ENCODE measurements around the gene HENMT1. TPM values are rescaled to one million over a fixed set of nuclear protein-coding genes. Genes with fewer than 3 reads are reported as not detected.

HENMT1 gene
- polyA plus RNA-seq, 2 of the 4 experiments (the other 2 are of a cell fraction) = 8.1 to 9.7 TPM

DNA sequence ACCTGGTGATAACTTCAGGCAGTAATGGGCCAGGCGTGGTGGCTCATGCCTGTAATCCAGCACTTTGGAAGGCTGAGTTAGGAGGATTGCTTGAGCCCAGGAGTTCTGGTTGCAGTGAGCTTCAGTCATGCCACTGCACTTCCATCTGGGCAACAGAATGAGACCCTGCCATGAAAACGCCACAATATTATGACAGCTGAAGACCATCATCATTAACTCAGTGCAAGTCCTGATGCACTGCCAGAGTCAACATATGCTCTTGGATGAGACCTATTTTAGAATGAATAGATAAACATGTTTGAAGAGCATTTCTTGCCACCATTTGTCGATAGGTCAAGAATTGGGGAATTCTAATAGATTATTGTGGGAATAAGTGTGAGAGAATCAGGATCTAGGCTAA is 26.4 kb downstream of the HENMT1 start:
- ATAC-seq (no peak), DNase-seq (ENCODE audit: low read depth in 1 of 2, low spot score in 1 of 2) (no peak), FAIRE-seq (no peak)
- TF ChIP-seq, protein P1, sequence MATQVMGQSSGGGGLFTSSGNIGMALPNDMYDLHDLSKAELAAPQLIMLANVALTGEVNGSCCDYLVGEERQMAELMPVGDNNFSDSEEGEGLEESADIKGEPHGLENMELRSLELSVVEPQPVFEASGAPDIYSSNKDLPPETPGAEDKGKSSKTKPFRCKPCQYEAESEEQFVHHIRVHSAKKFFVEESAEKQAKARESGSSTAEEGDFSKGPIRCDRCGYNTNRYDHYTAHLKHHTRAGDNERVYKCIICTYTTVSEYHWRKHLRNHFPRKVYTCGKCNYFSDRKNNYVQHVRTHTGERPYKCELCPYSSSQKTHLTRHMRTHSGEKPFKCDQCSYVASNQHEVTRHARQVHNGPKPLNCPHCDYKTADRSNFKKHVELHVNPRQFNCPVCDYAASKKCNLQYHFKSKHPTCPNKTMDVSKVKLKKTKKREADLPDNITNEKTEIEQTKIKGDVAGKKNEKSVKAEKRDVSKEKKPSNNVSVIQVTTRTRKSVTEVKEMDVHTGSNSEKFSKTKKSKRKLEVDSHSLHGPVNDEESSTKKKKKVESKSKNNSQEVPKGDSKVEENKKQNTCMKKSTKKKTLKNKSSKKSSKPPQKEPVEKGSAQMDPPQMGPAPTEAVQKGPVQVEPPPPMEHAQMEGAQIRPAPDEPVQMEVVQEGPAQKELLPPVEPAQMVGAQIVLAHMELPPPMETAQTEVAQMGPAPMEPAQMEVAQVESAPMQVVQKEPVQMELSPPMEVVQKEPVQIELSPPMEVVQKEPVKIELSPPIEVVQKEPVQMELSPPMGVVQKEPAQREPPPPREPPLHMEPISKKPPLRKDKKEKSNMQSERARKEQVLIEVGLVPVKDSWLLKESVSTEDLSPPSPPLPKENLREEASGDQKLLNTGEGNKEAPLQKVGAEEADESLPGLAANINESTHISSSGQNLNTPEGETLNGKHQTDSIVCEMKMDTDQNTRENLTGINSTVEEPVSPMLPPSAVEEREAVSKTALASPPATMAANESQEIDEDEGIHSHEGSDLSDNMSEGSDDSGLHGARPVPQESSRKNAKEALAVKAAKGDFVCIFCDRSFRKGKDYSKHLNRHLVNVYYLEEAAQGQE (IDR thresholded peaks at IDR 0.05) = no peak
- no peak for TF ChIP-seq SMC3 (IDR thresholded peaks at IDR 0.05)
- TF ChIP-seq TP53 (CRISPR knock-in tag; IDR thresholded peaks at IDR 0.05) = no peak
- no peak for TF ChIP-seq ZFP36 (IDR thresholded peaks at IDR 0.05; ENCODE audit: borderline replicate concordance, partially characterized antibody)
- no peak for TF ChIP-seq MAFK (IDR thresholded peaks at IDR 0.05; ENCODE audit: partially characterized antibody)
- TF ChIP-seq, protein P2, sequence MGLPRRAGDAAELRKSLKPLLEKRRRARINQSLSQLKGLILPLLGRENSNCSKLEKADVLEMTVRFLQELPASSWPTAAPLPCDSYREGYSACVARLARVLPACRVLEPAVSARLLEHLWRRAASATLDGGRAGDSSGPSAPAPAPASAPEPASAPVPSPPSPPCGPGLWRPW (IDR thresholded peaks at IDR 0.05) = no peak
- TF ChIP-seq RFX5 (IDR thresholded peaks at IDR 0.05) = no peak
- no peak for TF ChIP-seq KDM5A (IDR thresholded peaks at IDR 0.05)
- Histone ChIP-seq H3K4me3 (no peak overlapping the region), H3K27ac (no peak overlapping the region), H3K9me3 (no peaks in the 10 kb centered on the region), H3K4me2 (no peak overlapping the region), H3K4me1 (no peaks in the 10 kb centered on the region)
- ChIA-PET CTCF (no interaction called here), POLR2A (no interaction called here)
- WGBS (ENCODE audit: missing lambda C conversion rate) = 94% methylated on average over 3 of the region's 3 CpGs

DNA sequence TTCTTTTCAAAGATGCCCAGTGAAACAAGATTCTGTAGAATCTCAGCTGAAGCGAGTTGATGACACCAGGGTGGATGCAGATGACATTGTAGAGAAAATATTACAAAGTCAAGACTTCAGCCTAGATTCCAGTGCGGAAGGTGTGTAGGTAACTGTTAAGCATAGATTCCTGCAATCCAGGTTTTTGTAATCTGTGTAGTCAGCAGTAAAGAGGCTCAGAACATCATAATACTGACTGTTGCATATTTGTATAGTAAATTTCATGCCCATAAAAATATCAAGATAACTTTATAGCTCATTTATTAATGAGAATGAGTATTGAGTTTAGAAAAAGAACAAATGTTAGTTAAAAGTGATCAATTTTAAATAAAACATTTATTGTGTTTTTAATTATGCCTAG is 32.2 kb downstream of the HENMT1 start:
- no peak overlapping the region for H3K27ac ChIP-seq
- FAIRE-seq = no peak
- CTCF ChIA-PET = interaction anchor here (0.9 to 1.8 kb wide), 2 partner anchors 14 to 15 kb away, joined by 3 to 5 read pairs; no protein-coding TSS in a partner anchor
- WGBS (ENCODE audit: missing lambda C conversion rate) = 94% methylated on average over 2 of the region's 2 CpGs
- no peak overlapping the region for H3K4me3 ChIP-seq
- POLR2A ChIA-PET = no interaction called here
- TF ChIP-seq MAFK (IDR thresholded peaks at IDR 0.05; ENCODE audit: partially characterized antibody) (no peak), CBX2 (IDR thresholded peaks at IDR 0.05; ENCODE audit: borderline replicate concordance, low read depth) (no peak), FOXS1 (CRISPR knock-in tag; IDR thresholded peaks at IDR 0.05) (no peak), TFCP2L1 (CRISPR knock-in tag; IDR thresholded peaks at IDR 0.05) (no peak), SREBF2 (IDR thresholded peaks at IDR 0.05) (no peak), FOSL2 (IDR thresholded peaks at IDR 0.05) (no peak), FOSL2 (CRISPR knock-in tag; IDR thresholded peaks at IDR 0.05) (no peak), RFX5 (IDR thresholded peaks at IDR 0.05) (no peak), SMC3 (IDR thresholded peaks at IDR 0.05) (no peak), FOSB (CRISPR knock-in tag; IDR thresholded peaks at IDR 0.05) (no peak), NFE2L2 (conservative IDR thresholded peaks at IDR 0.05; ENCODE audit: low read length) (no peak), BHLHE40 (IDR thresholded peaks at IDR 0.05; ENCODE audit: low read depth, low read length) (no peak), HDAC2 (IDR thresholded peaks at IDR 0.05) (no peak), HOXB13 (CRISPR knock-in tag; IDR thresholded peaks at IDR 0.05; ENCODE audit: low read depth) (no peak), CHD4 (IDR thresholded peaks at IDR 0.05; ENCODE audit: borderline replicate concordance) (no peak), NPAS2 (CRISPR knock-in tag; IDR thresholded peaks at IDR 0.05; ENCODE audit: borderline replicate concordance) (no peak)
- TF ChIP-seq, protein P3, sequence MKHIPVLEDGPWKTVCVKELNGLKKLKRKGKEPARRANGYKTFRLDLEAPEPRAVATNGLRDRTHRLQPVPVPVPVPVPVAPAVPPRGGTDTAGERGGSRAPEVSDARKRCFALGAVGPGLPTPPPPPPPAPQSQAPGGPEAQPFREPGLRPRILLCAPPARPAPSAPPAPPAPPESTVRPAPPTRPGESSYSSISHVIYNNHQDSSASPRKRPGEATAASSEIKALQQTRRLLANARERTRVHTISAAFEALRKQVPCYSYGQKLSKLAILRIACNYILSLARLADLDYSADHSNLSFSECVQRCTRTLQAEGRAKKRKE (CRISPR knock-in tag; IDR thresholded peaks at IDR 0.05; ENCODE audit: low read depth) = no peak
- TF ChIP-seq, protein P4, sequence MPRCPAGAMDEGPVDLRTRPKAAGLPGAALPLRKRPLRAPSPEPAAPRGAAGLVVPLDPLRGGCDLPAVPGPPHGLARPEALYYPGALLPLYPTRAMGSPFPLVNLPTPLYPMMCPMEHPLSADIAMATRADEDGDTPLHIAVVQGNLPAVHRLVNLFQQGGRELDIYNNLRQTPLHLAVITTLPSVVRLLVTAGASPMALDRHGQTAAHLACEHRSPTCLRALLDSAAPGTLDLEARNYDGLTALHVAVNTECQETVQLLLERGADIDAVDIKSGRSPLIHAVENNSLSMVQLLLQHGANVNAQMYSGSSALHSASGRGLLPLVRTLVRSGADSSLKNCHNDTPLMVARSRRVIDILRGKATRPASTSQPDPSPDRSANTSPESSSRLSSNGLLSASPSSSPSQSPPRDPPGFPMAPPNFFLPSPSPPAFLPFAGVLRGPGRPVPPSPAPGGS (IDR thresholded peaks at IDR 0.05) = no peak
- TF ChIP-seq, protein P5, sequence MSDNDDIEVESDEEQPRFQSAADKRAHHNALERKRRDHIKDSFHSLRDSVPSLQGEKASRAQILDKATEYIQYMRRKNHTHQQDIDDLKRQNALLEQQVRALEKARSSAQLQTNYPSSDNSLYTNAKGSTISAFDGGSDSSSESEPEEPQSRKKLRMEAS (IDR thresholded peaks at IDR 0.05) = no peak
- TF ChIP-seq, protein P6, sequence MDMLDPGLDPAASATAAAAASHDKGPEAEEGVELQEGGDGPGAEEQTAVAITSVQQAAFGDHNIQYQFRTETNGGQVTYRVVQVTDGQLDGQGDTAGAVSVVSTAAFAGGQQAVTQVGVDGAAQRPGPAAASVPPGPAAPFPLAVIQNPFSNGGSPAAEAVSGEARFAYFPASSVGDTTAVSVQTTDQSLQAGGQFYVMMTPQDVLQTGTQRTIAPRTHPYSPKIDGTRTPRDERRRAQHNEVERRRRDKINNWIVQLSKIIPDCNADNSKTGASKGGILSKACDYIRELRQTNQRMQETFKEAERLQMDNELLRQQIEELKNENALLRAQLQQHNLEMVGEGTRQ (IDR thresholded peaks at IDR 0.05) = no peak
- TF ChIP-seq, protein P2 (IDR thresholded peaks at IDR 0.05) = no peak
- H3K4me2 ChIP-seq = no peak overlapping the region
- no peaks in the 10 kb centered on the region for H3K4me1 ChIP-seq
- no peak for DNase-seq (ENCODE audit: low read depth in 1 of 2, low spot score in 1 of 2)
- H3K9me3 ChIP-seq = no peaks in the 10 kb centered on the region
- ATAC-seq = no peak
